ENCODE results near the gene SAP30L.

Gene SAP30L

DNA sequence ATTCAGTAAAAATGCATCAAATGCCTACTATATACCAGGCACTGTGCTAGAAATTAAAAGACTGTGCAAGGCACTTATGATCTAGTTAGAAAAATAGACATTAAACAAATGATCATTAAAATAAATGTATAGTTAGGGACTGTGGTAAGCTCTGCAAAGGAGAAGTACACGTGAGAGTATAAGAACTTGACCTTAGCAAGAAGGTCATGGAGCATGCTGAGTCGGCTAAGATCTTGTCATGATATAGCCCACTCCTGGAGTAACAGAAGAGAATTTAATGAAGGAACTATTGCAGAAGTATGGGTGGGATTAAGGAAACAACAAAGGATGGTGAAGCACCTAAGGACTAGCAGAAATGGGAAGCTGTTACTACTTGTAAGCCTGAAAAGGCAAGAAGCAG is 23.5 kb upstream of the SAP30L start:
- DNase-seq = no peak

DNA sequence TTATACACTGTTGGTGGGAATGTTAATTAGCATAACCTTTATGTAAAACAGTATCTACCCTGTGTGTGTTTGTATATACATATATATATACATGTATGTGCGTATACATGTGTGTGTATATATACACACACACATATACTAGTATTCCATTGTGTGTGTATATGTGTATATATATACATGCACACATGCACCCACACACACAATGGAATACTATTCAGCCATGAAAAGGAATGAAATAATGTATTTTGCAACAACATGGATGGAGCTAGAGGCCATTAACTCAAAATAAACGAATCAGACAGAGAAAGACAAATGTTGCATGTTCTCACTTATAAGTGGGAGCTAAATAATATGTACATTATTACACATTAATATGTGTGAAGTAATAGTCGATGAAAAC is 17.6 kb upstream of the SAP30L start:
- DNase-seq = no peak

DNA sequence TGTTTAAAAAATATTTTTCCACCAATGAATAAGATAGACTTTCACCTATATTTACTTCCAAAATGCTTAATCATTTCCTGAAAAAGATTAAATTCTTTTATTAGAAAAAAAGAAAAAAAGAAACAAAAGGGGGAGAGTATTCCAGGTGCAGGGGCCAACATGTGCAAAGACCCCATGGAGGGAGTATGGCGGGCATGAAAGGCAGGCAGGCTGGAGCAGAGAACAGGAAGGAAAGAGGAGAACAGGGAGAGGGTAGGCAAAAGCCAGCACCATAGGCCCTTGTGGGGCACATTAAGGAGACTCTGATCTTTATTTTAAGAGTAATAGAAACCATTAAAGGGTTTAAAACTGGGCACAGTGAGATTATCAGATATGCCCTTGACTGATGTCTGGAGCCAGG is 16.5 kb upstream of the SAP30L start:
- DNase-seq = no peak

DNA sequence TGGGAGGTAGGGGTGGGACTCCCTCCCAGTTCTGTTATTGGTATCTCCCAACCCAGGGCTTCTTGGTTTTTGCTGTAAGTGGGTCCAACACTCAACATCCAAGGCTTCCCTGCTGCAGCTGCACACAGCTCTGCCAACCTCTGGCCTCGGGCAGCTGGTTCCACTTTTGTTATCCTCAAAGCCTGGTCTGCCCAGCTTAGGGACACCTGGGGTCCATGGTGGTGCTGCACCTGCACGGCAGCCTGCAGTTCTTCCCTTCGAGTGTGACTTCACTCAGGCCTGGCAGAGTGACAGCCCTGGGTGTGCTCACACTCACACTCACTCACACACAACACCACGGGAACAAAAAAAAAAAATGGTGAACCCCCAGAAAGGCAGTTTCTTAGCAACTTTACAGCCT is 15.3 kb upstream of the SAP30L start:
- no peak for DNase-seq

DNA sequence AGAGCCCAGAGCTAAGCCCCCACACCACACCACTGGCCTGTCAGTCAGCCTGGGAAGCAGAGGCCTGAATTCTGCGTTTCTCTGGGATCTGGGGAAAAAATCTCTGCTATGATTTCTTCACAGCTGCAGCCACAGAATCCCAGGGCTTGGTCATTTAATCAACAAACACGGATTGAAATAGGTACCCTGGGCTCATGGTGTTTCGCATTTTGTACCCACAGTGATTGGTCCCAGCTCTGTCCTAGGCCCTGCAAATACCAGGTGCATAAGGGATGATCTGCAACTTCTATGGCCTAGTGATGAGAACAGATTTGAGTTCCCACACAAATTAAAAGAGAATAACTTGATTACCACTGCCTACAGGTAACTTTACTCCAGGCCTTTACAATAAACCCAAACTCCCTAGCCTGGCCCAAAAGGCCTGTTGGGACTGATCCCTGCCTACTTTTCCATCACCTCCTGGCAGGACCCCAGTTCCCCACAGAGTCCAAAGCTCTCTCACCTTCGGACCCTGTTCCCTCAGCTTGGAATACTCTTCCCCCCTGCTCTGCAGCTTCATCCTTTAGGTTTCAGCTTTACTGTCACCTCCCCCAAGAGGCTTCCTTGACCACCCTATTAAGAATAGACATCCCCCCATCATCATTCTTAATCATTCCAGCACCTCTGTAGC is 14.7 kb upstream of the SAP30L start:
- no peak for DNase-seq

DNA sequence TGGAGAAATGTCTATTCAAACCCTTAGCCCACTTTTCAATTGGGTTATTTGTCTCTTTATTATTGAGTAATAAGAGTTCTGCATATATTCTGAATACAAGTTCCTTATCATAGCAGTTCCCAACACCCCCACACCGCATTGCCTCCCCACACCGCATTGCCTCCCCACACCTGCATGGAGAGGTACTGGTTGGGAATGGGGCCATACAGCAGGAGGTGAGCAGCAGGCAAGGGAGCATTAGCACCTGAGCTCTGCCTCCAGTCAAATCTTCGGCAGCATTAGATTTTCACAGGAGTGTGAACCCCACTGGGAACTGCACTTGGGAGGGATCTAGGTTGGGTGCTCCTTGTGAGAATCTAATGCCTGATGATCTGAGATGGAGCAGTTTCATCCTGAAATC is 10.6 kb upstream of the SAP30L start:
- DNase-seq = no peak

DNA sequence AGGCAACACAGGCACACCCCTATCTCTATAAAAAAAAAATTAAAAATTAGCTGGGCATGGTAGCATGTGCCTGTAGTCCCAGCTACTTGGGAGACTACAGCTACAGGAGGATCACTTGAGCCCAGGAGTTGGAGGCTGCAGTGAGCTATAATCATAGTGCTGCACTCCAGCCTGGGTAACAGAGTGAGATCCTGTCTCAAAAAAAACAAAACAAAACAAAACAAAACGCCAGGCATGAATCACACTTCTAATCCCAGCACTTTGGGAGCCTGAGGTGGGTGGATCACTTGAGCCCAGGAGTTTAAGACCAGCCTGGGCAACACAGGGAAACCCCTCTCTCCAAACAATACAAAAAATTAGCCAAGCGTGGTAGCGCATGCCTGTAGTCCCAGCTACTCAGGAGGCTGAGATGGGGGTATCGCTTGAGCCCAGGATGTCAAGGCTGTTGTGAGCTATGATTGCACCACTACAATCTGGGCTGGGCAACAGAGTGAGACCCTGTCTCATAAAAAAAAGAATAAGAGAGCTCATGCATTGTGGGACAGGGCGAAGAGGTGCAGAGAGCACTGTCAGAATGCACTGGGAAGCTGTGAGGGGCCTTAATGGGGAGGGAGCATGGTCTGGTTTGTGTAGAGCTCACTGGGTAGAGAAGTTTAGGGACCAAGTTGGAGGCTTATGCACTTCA is 8.4 kb upstream of the SAP30L start:
- DNase-seq = no peak

DNA sequence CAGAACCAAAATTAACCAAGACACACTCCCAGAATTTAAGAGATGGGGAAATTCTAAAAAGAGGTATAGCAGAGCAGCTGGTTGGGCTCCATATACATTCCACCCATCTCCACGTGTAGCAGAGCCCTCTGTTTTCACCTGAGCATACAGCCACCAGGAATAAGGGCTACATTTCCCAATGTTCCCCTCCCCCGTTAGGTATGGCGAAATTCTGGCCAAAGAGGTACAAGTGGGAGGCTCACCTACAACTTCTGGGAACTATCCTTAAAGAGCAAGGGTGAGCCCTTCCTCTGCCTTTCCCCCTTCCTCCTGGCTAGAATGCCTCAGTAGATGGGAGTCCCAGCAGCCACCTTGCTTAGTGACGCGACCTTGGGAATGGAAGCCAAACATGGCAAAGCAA is 5.3 kb upstream of the SAP30L start:
- no peak for DNase-seq

DNA sequence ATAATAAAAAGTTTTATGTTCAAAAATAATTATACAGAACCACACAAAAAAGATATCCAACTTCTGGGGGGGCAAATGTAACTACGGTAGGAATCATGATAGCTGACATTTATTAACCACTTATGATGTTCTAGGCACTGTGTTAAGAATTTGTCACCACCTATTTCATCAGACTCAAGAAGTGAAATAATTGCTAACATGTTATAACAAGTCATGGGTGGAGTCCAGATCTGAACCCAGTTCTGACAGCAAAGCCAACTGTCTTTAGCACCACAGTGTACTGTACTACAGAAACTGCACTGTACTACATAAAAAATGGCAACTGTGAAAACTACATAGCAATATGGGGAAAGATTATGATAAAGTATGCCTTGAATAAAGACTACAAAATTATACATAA is 3.0 kb upstream of the SAP30L start:
- no peak for DNase-seq

DNA sequence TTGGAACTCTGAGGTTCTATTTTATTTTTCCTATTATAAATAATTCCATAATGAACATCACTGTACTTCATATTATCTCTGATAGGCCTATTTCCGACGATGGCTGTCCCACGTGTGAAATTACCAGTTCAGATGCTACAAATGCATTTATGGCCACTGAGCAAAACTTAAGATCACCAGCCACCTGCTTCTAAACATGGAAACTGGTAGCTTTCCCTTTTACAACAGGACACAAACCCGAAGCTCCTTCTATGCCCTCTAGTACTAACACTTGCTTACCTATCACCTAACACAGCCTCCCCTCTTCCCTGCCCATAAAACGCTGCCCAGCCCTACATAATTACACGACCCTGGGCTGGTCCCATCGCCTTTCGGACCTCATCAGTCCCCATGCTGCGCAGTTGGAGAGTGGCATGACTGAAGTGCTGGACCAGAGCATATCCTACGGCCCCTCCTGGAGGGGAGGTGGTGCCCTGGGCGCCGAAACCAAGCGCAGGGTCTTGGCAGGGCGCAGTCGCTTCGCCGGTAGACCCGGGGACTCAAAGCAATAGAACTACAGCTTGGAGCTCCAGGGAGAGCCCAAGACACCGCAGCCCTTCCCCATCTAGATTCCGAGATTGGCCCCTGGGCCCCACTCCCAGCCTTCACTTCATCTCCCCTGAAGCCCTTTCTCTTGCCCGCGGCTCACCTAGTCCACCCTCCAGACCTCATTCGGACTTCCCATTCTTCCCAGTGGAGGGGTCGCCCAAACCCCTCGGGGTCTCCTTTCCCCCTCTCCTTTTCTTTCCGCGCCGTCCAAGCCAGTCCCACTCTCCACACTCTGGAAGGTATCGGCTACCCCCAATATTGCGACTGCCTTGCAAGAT is 1.0 kb upstream of the SAP30L start:
- no peak for DNase-seq

DNA sequence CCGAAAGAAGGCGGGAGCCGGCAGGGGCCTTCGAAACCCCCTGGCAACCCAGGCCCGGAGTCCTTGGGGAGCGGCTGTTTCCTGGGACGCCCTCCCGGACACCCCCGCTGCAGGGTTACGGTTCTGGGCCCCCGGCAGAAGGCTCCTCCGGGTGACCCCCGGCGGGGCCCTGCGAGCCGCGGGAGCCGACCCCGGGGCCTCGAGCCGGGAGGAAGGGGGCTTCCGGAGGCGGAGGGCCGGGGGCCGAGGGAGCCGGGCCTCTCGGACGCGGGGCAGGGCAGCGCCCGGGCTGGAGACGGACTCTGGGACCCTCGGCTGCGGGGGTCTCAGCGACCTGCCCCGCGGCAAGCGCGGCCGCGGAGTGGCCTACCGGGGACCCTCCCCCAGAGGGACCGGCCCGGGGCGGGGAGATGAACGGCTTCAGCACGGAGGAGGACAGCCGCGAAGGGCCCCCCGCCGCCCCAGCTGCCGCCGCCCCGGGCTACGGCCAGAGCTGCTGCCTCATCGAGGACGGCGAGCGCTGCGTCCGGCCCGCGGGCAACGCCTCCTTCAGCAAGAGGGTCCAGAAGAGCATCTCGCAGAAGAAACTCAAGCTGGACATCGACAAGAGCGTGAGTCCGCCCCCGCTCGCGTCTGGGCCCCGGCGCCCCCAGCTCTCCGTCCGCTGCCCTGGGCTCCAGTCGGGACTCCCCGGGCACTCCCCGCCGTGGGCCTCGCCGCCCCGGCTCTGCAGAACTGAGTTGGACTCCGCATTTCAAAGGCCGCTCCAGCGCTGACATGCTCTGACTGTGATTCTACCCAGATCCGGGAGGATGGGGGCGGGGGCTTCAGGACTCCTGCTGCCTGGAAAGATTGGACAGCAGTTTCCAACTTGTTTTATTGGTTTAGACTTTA is 645 bp downstream of the SAP30L start:
- DNase-seq = peak; percentile 45

DNA sequence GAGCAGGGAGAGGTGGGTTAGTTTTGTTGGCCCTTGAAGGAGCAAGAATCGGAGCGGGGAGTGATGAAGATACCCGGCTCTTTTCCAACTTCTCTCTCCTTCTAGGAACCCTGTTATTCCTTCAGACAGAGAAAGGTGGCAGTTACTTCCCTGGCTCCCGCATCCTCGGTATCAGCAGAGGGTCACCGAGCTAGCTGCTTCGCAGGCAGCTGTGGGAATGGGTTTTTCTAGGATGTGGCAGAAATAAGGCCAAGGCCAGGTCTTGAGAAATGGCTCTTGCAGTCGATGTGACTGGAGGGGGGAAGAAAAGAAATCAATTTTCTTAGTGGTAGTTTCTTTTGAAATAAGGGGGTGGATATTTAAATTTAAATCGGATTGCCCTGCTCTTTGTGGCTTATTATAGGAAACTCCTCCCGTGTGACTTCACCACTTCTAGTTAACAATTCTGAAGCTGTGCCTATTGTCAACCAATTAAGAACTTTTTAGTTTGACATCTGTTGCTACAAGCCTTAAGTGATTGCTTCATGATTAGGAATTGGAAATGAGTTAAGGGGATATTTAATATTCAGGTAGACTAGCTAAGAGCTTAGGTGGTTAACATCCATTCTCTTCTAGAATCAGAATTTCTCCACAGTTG is 1.4 kb downstream of the SAP30L start:
- no peak for DNase-seq

DNA sequence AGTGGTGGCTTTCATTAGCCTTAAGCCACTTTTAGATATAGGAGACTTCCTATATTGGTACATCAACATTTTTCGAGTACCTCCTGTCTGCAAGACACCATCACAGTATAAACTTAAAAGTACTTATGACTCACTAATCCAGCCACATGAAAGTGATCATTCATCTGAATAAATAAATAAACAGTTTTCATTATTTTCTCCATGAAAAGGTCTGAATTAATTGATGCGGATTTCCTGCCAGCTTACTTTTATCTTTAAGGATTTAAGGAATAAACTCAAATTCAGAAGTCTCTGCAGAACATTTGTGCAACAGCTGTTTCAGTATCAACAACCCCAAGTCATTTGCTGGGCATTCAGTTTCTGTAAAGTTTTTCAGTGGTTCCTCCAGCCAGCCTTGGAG is 4.0 kb downstream of the SAP30L start:
- peak; percentile 73 for DNase-seq

DNA sequence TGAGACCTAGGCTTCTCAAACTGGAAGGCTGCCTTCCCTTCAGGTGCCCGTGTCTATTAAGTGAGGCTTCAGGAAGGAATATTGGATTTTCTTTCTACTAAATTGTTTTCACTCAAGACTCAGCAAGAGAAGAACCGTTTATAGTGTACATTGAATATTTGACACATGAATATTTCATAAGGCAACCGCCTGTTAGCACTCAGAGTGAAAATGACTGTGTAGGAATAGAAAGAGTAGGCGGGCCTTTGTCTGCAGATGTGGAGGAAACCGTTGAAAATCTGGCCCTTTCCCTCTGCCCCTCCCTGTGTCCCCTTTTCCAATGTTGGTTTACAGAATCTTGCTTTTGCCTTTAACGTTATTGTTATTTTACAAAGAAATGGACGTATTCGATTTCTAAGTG is 6.2 kb downstream of the SAP30L start:
- no peak for DNase-seq

DNA sequence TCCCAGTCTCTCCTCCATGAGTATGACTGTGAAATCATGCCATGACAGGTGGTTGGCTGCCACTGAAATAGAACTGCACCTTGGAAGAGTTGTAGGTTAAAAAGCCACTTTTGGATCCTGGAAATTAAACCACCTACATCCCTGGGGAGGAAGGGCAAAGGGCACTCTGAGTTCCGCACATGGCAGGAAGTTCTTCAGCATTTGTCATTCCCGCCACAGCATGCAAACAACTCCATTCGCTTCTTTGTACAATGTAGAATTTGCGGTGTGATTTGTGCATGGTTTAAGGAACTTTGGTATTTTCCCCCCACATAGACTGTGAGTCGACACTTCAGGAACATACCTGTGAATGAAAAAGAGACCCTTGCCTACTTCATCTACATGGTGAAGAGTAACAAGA is 9.8 kb downstream of the SAP30L start:
- no peak for DNase-seq

DNA sequence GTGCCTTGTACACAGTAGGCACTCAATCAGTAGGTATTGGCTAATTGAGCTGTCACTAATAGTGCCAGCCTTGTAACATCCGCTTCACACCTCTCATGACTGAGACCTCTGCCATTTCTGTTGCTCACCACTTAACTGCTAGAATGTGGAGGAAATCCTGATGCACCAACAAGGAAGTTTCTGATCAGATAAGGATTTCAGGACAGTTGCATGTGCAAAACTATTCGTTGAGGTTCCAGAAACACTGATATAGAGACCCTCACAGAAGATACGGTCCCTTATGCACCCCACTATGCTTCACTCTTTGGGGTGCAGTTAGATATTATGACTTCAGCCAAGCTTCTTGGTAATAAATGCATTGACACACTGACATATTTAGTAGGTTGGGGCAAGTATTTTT is 10.7 kb downstream of the SAP30L start:
- DNase-seq = no peak

DNA sequence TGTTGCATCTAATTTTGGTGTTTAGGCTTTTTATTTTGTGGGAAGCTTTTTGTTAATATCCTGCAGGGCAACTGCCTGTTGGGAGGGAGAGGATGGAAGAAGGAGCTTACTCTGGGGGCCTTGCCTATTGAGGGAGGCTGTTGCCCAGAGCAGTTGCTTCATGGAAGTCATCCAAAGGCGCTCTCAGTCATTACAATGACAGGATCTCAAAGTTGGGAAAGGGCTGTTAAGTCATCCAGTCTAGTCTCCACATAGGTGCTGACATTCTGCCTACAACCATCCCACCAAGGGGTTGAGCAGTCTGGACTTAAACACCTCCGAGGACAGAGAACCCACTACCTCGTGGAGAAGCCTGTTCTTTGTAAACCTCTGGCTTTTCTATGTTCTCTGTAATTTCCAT is 13.2 kb downstream of the SAP30L start:
- DNase-seq = no peak

DNA sequence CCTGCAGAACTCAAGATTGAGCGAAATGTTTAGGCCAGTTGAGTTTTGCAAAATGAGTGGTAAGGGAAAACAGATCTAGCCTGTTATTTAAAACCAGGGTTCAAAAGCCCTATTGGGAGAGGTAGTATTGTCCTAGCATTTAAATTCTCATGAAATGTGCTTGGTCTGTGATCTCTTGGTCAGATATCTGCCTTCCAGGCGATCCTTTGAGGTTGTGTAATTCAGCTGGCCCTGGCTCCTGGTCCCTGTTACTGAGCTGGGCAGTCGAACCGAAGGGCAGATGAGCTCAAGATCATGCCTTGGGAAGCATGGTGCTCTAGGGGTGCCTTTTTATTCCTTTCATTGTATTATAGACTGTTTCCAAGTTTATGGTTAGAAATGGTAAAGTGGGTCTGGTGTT is 14.4 kb downstream of the SAP30L start:
- DNase-seq = no peak

DNA sequence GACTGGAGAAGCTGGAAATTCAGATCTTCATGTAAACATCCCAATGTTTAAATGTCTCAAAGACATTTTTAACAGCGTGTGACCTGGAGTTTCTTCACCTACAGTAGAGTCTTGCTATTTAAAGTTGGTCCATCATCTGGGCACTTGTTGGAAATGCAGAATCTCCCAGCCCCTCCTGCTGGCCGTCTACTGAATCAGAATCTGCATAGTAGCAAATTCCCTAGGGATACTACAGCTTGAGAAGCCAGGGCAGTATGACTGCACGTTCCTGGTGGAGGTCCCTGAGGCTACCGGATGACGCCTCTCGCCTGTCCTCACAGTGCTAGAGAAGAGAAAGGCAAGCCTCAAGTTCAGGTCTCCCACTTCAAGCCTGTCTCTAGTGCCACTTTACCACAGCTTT is 15.7 kb downstream of the SAP30L start:
- DNase-seq = no peak

DNA sequence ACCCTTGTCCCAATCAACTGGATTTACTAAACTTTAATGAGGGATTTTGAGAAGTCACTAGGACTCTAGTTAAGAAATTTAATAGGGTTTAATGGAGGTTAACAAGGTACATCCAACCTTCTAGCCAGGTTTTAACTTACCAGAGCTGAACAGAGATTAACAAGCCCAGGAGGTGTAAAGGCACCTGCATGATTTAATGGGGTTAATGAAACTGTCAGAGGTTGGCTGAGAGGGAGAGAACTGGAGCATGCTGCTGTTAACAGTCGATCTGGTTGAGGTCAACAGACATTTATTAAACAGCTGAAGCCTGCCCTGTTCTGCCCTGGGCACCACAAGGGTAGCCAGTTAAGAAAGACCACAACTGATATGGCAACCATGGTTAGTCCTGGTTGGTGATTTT is 18.6 kb downstream of the SAP30L start:
- DNase-seq = no peak

DNA sequence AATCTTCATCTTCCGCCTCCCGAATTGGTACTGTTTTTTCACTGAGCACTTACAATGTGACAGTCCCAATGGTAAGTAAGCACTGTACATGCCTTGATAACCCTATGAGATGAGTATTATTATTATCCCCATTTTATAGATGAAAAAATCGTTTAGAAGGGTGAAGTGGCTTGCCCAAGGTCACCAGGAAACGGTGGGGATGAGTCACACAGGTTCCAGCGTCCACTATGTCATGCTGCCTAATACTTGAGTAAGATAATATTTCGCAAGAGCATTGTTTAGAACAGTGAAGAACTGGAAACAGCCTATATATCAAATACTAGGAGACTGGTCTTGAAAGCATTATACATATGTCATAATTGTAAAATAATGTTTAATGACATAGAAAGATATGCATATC is 19.4 kb downstream of the SAP30L start:
- peak; percentile 90 for DNase-seq

DNA sequence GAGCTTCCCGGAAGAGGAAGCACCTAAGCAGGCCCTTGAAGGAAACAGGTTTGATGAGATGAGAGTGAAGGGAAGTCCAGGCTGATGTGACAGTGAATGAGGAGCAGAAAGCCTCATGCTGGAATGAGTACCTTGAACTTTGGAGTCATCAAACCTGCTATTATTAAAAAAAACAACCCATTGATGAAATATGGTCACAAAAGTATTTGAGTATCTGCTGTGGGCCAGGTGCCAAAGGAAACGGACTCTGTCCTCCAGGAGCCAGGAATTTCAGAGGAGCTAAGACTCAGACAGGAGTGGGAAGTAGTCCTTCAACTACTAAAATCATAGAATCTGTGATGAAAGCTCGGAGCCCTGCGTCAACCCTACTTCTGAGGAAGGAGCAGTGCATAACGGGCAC is 20.4 kb downstream of the SAP30L start:
- no peak for DNase-seq

DNA sequence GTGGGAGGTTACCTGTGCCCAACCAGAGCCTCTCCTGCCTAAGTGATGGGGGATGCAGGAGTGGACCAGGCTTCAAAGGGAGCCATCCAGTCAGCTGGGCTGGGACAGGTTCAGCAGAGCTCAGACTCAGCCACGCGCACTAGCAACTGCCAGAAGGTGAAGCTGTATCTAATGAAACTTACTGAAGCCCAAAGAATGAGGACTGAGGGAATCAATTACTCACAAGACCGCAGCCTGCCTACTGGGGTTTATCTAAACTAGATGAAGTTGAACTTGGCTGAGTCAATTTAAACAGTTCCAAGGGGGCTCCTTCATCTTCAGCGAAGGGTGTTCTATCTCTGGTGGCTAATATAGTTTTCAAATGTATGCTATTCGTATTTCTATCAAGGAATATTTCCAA is 20.9 kb downstream of the SAP30L start:
- DNase-seq = no peak

Measured in HCEC 1CT (cell line).